Esophagus squamous epithelium (tissue), 5 donors: ENCODE results near the gene OLFM2. TPM values are rescaled to one million over a fixed set of nuclear protein-coding genes. Genes with fewer than 3 reads are reported as not detected.
A peak's percentile ranks its signal among the peaks of the same experiment; 100 is the strongest.

ENCODE experiments used
- DNase-seq: peaks from one replicate; lab custom pipeline; 2025; lab: John Stamatoyannopoulos, UW
- H3K27ac ChIP-seq, 4 donors: fragments of 200-600 bp; sonication (generic); one replicate each; pipeline ENCODE4 v1.5.1; 2016 to 2019; ENCODE audit warnings: mild to moderate bottlenecking in 1 of 4
- H3K27me3 ChIP-seq, 4 donors: fragments of 200-600 bp; sonication (generic); 1 replicate in 3 of 4; 2 replicates in 1 of 4; pipeline versions ENCODE4 v1.5.1 to v1.6.0; 2017 to 2021; ENCODE audit warnings: antibody characterized with exemption in 1 of 4
- H3K36me3 ChIP-seq, 3 donors: fragments of 200-600 bp; sonication (generic); one replicate each; pipeline ENCODE4 v1.5.1; 2016 to 2019
- H3K4me1 ChIP-seq, 3 donors: fragments of 200-600 bp; sonication (generic); one replicate each; pipeline ENCODE4 v1.5.1; 2017 to 2019
- H3K4me3 ChIP-seq, 4 donors: fragments of 200-600 bp; sonication (generic); 1 replicate in 3 of 4; 2 replicates in 1 of 4; pipeline ENCODE4 v1.5.1; 2016 to 2019; ENCODE audit warnings: mild to moderate bottlenecking in 2 of 4, moderate library complexity in 1 of 4
- H3K9me3 ChIP-seq, 3 donors: fragments of 200-600 bp; sonication (generic); one replicate each; pipeline ENCODE4 v1.5.1; 2016 to 2019
- CTCF ChIP-seq, 6 experiments: fragments of 450-650 bp in 4 of 6; fragments of 200-600 bp in 2 of 6; sonication (generic) in 2 of 6; IDR thresholded peaks; one replicate each; pipeline ENCODE4 v1.5.1; 2016 to 2019; ENCODE audit warnings: antibody characterized with exemption in 6 of 6, mild to moderate bottlenecking in 4 of 6, moderate library complexity in 4 of 6
- POLR2A ChIP-seq, 4 donors: fragments of 450-650 bp; IDR thresholded peaks; one replicate each; pipeline ENCODE4 v1.6.1; 2017; ENCODE audit warnings: antibody characterized with exemption in 4 of 4, mild to moderate bottlenecking in 4 of 4, moderate library complexity in 3 of 4
- WGBS, 2 donors: methylation state at CpG; one replicate each; pipeline ENCODE4 v1.1.5; 2018; 5-methylcytosine and 5-hydroxymethylcytosine counted together
- intact Hi-C: fragments of 100-400 bp; cut with DNase I; formaldehyde crosslinking; loops from one replicate; pipeline ENCODE4 v1.15.0; 2022
- total RNA-seq, 4 donors: library from RNA; depleted of rRNA; stranded (reverse); fragments of >200 nt; gene quantifications; one replicate each; pipeline ENCODE4 v1.1.0, GENCODE V29; 2016
- donor health status: DM: yes; HTN: yes; CAD: no.

OLFM2 gene
- total RNA-seq, 4 donors from 2014 or later, result 8.6 to 14.6 (median 9.8) TPM

GRCh38 chr19:9818734-9819595 is 117.3 kb downstream of the OLFM2 start, which contains the start of gene FBXL12:
Gene FBXL12, minus strand, starts transcription at chr19:9819079. Its CDS starts 266 bp downstream, at chr19:9818813.
- H3K27me3 ChIP-seq, result no peaks in the 10 kb centered on the region
- intact Hi-C loops, result no loop called here
- H3K9me3 ChIP-seq, result no peaks in the 10 kb centered on the region
- peak within 1 kb of the TSS; percentile 97 to 99 (median 98) for H3K27ac ChIP-seq
- peaks cover 14 to 34% (median 18%) of the 10 kb centered on the region in 3 donors for H3K4me1 ChIP-seq
- H3K4me3 ChIP-seq, result peak within 1 kb of the TSS; percentile 75 to 99 (median 94)
- DNase-seq, result peak; percentile 100
- TF ChIP-seq POLR2A (IDR thresholded peaks at IDR 0.05) (peak in 3 of 4 donors; percentile 41 to 86 (median 56)), CTCF (IDR thresholded peaks at IDR 0.05) (peak in 1 of 6 experiments; percentile 9)
- H3K36me3 ChIP-seq, result peaks cover 0 to 33% (median 0%) of the 10 kb centered on the region in 3 donors
- WGBS, 2 donors, result 0 to 1% methylated on average over 38 to 43 of the region's 82 CpGs

- intact Hi-C loops, result no loop called here
- Histone ChIP-seq H3K9me3 (no peaks in the 10 kb centered on the region), H3K27ac (peak overlapping the region; percentile 97 to 99 (median 98)), H3K4me1 (peaks cover 14 to 34% (median 18%) of the 10 kb centered on the region in 3 donors), H3K27me3 (no peaks in the 10 kb centered on the region), H3K36me3 (peaks cover 0 to 33% (median 0%) of the 10 kb centered on the region in 3 donors), H3K4me3 (peak overlapping the region; percentile 75 to 99 (median 94))
- no peak for DNase-seq
- 11 to 14% methylated on average over 9 of the region's 39 CpGs for WGBS, 2 donors
- TF ChIP-seq CTCF (IDR thresholded peaks at IDR 0.05) (no peak), POLR2A (IDR thresholded peaks at IDR 0.05) (no peak)
Observed at GRCh38 chr19:9818175-9818733, 118.1 kb downstream of the OLFM2 start.

- Histone ChIP-seq H3K27me3 (no peaks in the 10 kb centered on the region), H3K4me1 (peaks cover 0 to 3% (median 0%) of the 10 kb centered on the region in 3 donors), H3K27ac (no peak overlapping the region), H3K4me3 (no peak overlapping the region), H3K36me3 (peaks cover 10 to 98% (median 23%) of the 10 kb centered on the region in 3 donors), H3K9me3 (no peaks in the 10 kb centered on the region)
- intact Hi-C loops, result no loop called here
- 97 to 100% methylated on average over 5 to 12 of the region's 21 CpGs for WGBS, 2 donors
- no peak for DNase-seq
- no peak for TF ChIP-seq CTCF (IDR thresholded peaks at IDR 0.05)
- no peak for TF ChIP-seq POLR2A (IDR thresholded peaks at IDR 0.05)
Observed at GRCh38 chr19:9811139-9811538, 125.2 kb downstream of the OLFM2 start.

- Histone ChIP-seq H3K4me3 (no peak overlapping the region), H3K4me1 (no peaks in the 10 kb centered on the region), H3K36me3 (peaks cover 10 to 93% (median 23%) of the 10 kb centered on the region in 3 donors), H3K9me3 (no peaks in the 10 kb centered on the region), H3K27me3 (no peaks in the 10 kb centered on the region), H3K27ac (no peak overlapping the region)
- no peak for DNase-seq
- WGBS, 2 donors, result 71 to 87% methylated on average over 10 of the region's 11 CpGs
- intact Hi-C loops, result no loop called here
- TF ChIP-seq POLR2A (IDR thresholded peaks at IDR 0.05) (no peak), CTCF (IDR thresholded peaks at IDR 0.05) (no peak)
Observed at GRCh38 chr19:9808855-9809824, 127.2 kb downstream of the OLFM2 start.
